Measurements from ENCODE around the gene UBE3D.
"Not testable (repeated sequence)": the region's sequence is repeated elsewhere in the genome, so short reads cannot be mapped to it uniquely, and the experiment has no call there.

The UBE3D gene

GRCh38 chr6:82894653-82895259 lies 170.9 kb downstream of the UBE3D start:
- Histone ChIP-seq H3K4me3 (no peak overlapping the region), H3K9me3 (ENCODE audit: low read depth, low read length) (no peaks in the 10 kb centered on the region), H3K36me3 (ENCODE audit: insufficient read depth, low read length) (peaks cover 43% of the 10 kb centered on the region), H3K9ac (ENCODE audit: insufficient read length) (no peak overlapping the region), H3K27ac (no peak overlapping the region)
- no peak for DNase-seq (ENCODE audit: low read depth, low spot score)
- TF ChIP-seq FOXP2 (optimal IDR thresholded peaks at IDR 0.05; ENCODE audit: control extremely low read depth, extremely low read length, insufficient read depth), result no peak
- TF ChIP-seq POLR2AphosphoS5 (IDR thresholded peaks at IDR 0.05; ENCODE audit: borderline replicate concordance, low read depth, low read length), result no peak
- TF ChIP-seq EZH2 (IDR thresholded peaks at IDR 0.05), result no peak

GRCh38 chr6:82893889-82894652 lies 171.6 kb downstream of the UBE3D start:
- no peak for DNase-seq (ENCODE audit: low read depth, low spot score)
- Histone ChIP-seq H3K27ac (no peak overlapping the region), H3K4me3 (no peak overlapping the region), H3K9me3 (ENCODE audit: low read depth, low read length) (no peaks in the 10 kb centered on the region), H3K9ac (ENCODE audit: insufficient read length) (no peak overlapping the region), H3K36me3 (ENCODE audit: insufficient read depth, low read length) (peaks cover 46% of the 10 kb centered on the region)
- TF ChIP-seq FOXP2 (optimal IDR thresholded peaks at IDR 0.05; ENCODE audit: control extremely low read depth, extremely low read length, insufficient read depth), result no peak
- no peak for TF ChIP-seq EZH2 (IDR thresholded peaks at IDR 0.05)
- no peak for TF ChIP-seq POLR2AphosphoS5 (IDR thresholded peaks at IDR 0.05; ENCODE audit: borderline replicate concordance, low read depth, low read length)

GRCh38 chr6:82891503-82891902 lies 174.1 kb downstream of the UBE3D start:
- H3K4me3 ChIP-seq; DNase-seq (ENCODE audit: low read depth, low spot score); H3K27ac ChIP-seq; H3K9me3 ChIP-seq (ENCODE audit: low read depth, low read length); H3K9ac ChIP-seq (ENCODE audit: insufficient read length): not testable (repeated sequence)
- H3K36me3 ChIP-seq (ENCODE audit: insufficient read depth, low read length), result peaks cover 46% of the 10 kb centered on the region

- Histone ChIP-seq H3K9me3 (ENCODE audit: low read depth, low read length) (no peaks in the 10 kb centered on the region), H3K36me3 (ENCODE audit: insufficient read depth, low read length) (peaks cover 46% of the 10 kb centered on the region), H3K4me3 (no peak overlapping the region), H3K27ac (no peak overlapping the region), H3K9ac (ENCODE audit: insufficient read length) (no peak overlapping the region)
- DNase-seq (ENCODE audit: low read depth, low spot score), result no peak
- TF ChIP-seq EZH2 (IDR thresholded peaks at IDR 0.05), result no peak
- no peak for TF ChIP-seq FOXP2 (optimal IDR thresholded peaks at IDR 0.05; ENCODE audit: control extremely low read depth, extremely low read length, insufficient read depth)
- TF ChIP-seq POLR2AphosphoS5 (IDR thresholded peaks at IDR 0.05; ENCODE audit: borderline replicate concordance, low read depth, low read length), result no peak
These were observed 174.6 kb downstream of the UBE3D start for GRCh38 chr6:82891076-82891475.

GRCh38 chr6:82890240-82890639 lies 175.4 kb downstream of the UBE3D start:
- Histone ChIP-seq H3K27ac (no peak overlapping the region), H3K36me3 (ENCODE audit: insufficient read depth, low read length) (peaks cover 44% of the 10 kb centered on the region), H3K4me3 (no peak overlapping the region), H3K9me3 (ENCODE audit: low read depth, low read length) (no peaks in the 10 kb centered on the region), H3K9ac (ENCODE audit: insufficient read length) (no peak overlapping the region)
- TF ChIP-seq POLR2AphosphoS5 (IDR thresholded peaks at IDR 0.05; ENCODE audit: borderline replicate concordance, low read depth, low read length) (no peak), EZH2 (IDR thresholded peaks at IDR 0.05) (no peak), FOXP2 (optimal IDR thresholded peaks at IDR 0.05; ENCODE audit: control extremely low read depth, extremely low read length, insufficient read depth) (no peak)
- DNase-seq (ENCODE audit: low read depth, low spot score), result no peak

GRCh38 chr6:82889143-82889542 lies 176.5 kb downstream of the UBE3D start:
- TF ChIP-seq POLR2AphosphoS5 (IDR thresholded peaks at IDR 0.05; ENCODE audit: borderline replicate concordance, low read depth, low read length), result no peak
- TF ChIP-seq EZH2 (IDR thresholded peaks at IDR 0.05), result no peak
- TF ChIP-seq FOXP2 (optimal IDR thresholded peaks at IDR 0.05; ENCODE audit: control extremely low read depth, extremely low read length, insufficient read depth), result no peak
- Histone ChIP-seq H3K36me3 (ENCODE audit: insufficient read depth, low read length) (peaks cover 35% of the 10 kb centered on the region), H3K9me3 (ENCODE audit: low read depth, low read length) (no peaks in the 10 kb centered on the region), H3K9ac (ENCODE audit: insufficient read length) (no peak overlapping the region), H3K27ac (no peak overlapping the region), H3K4me3 (no peak overlapping the region)
- DNase-seq (ENCODE audit: low read depth, low spot score), result no peak

- Histone ChIP-seq H3K9me3 (ENCODE audit: low read depth, low read length) (no peaks in the 10 kb centered on the region), H3K36me3 (ENCODE audit: insufficient read depth, low read length) (no peaks in the 10 kb centered on the region), H3K9ac (ENCODE audit: insufficient read length) (no peak overlapping the region), H3K4me3 (no peak overlapping the region), H3K27ac (no peak overlapping the region)
- TF ChIP-seq POLR2AphosphoS5 (IDR thresholded peaks at IDR 0.05; ENCODE audit: borderline replicate concordance, low read depth, low read length) (no peak), EZH2 (IDR thresholded peaks at IDR 0.05) (no peak), FOXP2 (optimal IDR thresholded peaks at IDR 0.05; ENCODE audit: control extremely low read depth, extremely low read length, insufficient read depth) (no peak)
- no peak for DNase-seq (ENCODE audit: low read depth, low spot score)
These were observed 183.1 kb downstream of the UBE3D start for GRCh38 chr6:82882363-82883023.

- H3K9me3 ChIP-seq (ENCODE audit: low read depth, low read length), result no peaks in the 10 kb centered on the region
- no peak overlapping the region for H3K4me3 ChIP-seq
- DNase-seq (ENCODE audit: low read depth, low spot score), result no peak
- H3K9ac ChIP-seq (ENCODE audit: insufficient read length), result no peak overlapping the region
- H3K27ac ChIP-seq, result no peak overlapping the region
- no peaks in the 10 kb centered on the region for H3K36me3 ChIP-seq (ENCODE audit: insufficient read depth, low read length)
- no peak for TF ChIP-seq POLR2AphosphoS5 (IDR thresholded peaks at IDR 0.05; ENCODE audit: borderline replicate concordance, low read depth, low read length)
- no peak for TF ChIP-seq EZH2 (IDR thresholded peaks at IDR 0.05)
- no peak for TF ChIP-seq FOXP2 (optimal IDR thresholded peaks at IDR 0.05; ENCODE audit: control extremely low read depth, extremely low read length, insufficient read depth)
These were observed 184.1 kb downstream of the UBE3D start for GRCh38 chr6:82881519-82881918.
